HCT116 (cell line): ENCODE results near the gene ABCC1. TPM values are rescaled to one million over a fixed set of nuclear protein-coding genes. Genes with fewer than 3 reads are reported as not detected.

Source experiments
- ATAC-seq: fragments of 200-7000 bp; cut with Tn5 transposase; 2 replicates; pipeline ENCODE4 v1.9.1; 2020; ENCODE audit warnings: mild to moderate bottlenecking, moderate library complexity
- BruUV-seq: library from RNA; stranded (reverse); fragments of 400-500 nt; replicated peaks from 2 replicates; lab custom pipeline; 2021; lab: Mats Ljungman, UMichigan
- CTCF ChIA-PET: fragments of 300-600 bp; sonication (Branson Sonifier 250); formaldehyde crosslinking; loops from one replicate; lab custom pipeline; 2021; ENCODE audit warnings: antibody characterized with exemption; lab: Charles Lee
- POLR2A ChIA-PET: fragments of 300-600, 350-600 bp; sonication (Branson Sonifier 250); formaldehyde crosslinking; loops from one replicate; lab custom pipeline; 2021; ENCODE audit warnings: antibody characterized with exemption; lab: Charles Lee
- RAD21 ChIA-PET, 2 experiments: fragments of 300-600 bp; sonication (Branson Sonifier 250); formaldehyde crosslinking; loops; one replicate each; lab custom pipeline; 2023; ENCODE audit warnings: low total read pairs in 2 of 2; ENCODE audit not compliant: uncharacterized antibody in 2 of 2, unreplicated experiment in 2 of 2, low non-redundant PET in 1 of 2; lab: Charles Lee
- DNase-seq: peaks from one replicate; pipeline ENCODE4 v3.0.0-alpha.2; 2010; ENCODE audit warnings: low read depth, low spot score
- H2AFZ ChIP-seq: fragments of 200-600 bp; shearing (Covaris generic), sonication (generic); 2 replicates; pipeline ENCODE4 v1.6.1; 2017; ENCODE audit warnings: low read depth, mixed run types, mixed read lengths, antibody characterized with exemption, low read length; ENCODE audit not compliant: poor library complexity, severe bottlenecking
- H3K27ac ChIP-seq: 2 replicates; pipeline ENCODE4 v1.5.1; 2012; ENCODE audit warnings: low read depth, low read length
- H3K27me3 ChIP-seq: fragments of 200-600 bp; sonication (generic); 2 replicates; pipeline ENCODE4 v1.6.1; 2016; ENCODE audit warnings: mixed run types, low read length, mixed read lengths; ENCODE audit not compliant: insufficient read depth
- H3K36me3 ChIP-seq, 2 experiments: fragments of 200-500 bp in 1 of 2; fragments of 200-600 bp in 1 of 2; sonication (Bioruptor generic) in 1 of 2; sonication (generic) in 1 of 2; 2 replicates each; pipeline versions ENCODE4 v1.5.1 to v1.6.1; 2014 to 2016; ENCODE audit warnings: low read length in 2 of 2, inconsistent platforms in 1 of 2, mixed read lengths in 1 of 2, mixed run types in 1 of 2; ENCODE audit not compliant: insufficient read depth in 2 of 2, control insufficient read depth in 1 of 2
- H3K4me1 ChIP-seq, 2 experiments: fragments of 200-600 bp in 1 of 2; sonication (generic) in 1 of 2; 2 replicates each; pipeline versions ENCODE4 v1.5.1 to v1.6.1; 2012 to 2017; ENCODE audit warnings: low read length in 2 of 2, inconsistent platforms in 1 of 2, mild to moderate bottlenecking in 1 of 2, mixed read lengths in 1 of 2, mixed run types in 1 of 2, moderate library complexity in 1 of 2; ENCODE audit not compliant: insufficient read depth in 2 of 2, control insufficient read depth in 1 of 2
- H3K4me2 ChIP-seq: fragments of 200-600 bp; sonication (generic); 2 replicates; pipeline ENCODE4 v1.6.1; 2017; ENCODE audit warnings: mixed run types, low read length, mixed read lengths
- H3K4me3 ChIP-seq, 2 experiments: fragments of 200-600 bp in 1 of 2; sonication (generic) in 1 of 2; replicated peaks in 1 of 2; 2 replicates each; pipeline ENCODE4 v1.5.1; 2011 to 2016; ENCODE audit warnings: low read length in 2 of 2, control low read depth in 1 of 2, low read depth in 1 of 2, mild to moderate bottlenecking in 1 of 2, mixed read lengths in 1 of 2, mixed run types in 1 of 2
- H3K79me2 ChIP-seq: fragments of 200-600 bp; sonication (generic); 2 replicates; pipeline ENCODE4 v1.6.1; 2017; ENCODE audit warnings: mild to moderate bottlenecking, mixed run types, low read length, moderate library complexity, mixed read lengths; ENCODE audit not compliant: insufficient read depth
- H3K9ac ChIP-seq: fragments of 200-600 bp; sonication (generic); 2 replicates; pipeline ENCODE4 v1.6.1; 2016; ENCODE audit warnings: low read length, mixed read lengths
- H3K9me2 ChIP-seq: fragments of 200-600 bp; sonication (generic), shearing (Covaris generic); 2 replicates; pipeline ENCODE4 v1.6.1; 2017; ENCODE audit warnings: mixed run types, mild to moderate bottlenecking, moderate library complexity; ENCODE audit not compliant: insufficient read depth
- H3K9me3 ChIP-seq, 2 experiments: fragments of 200-500 bp in 1 of 2; fragments of 200-600 bp in 1 of 2; sonication (Bioruptor generic) in 1 of 2; sonication (generic) in 1 of 2; 2 replicates each; pipeline ENCODE4 v1.6.1; 2014 to 2017; ENCODE audit warnings: low read length in 2 of 2, mixed read lengths in 2 of 2, inconsistent platforms in 1 of 2, low read depth in 1 of 2, mild to moderate bottlenecking in 1 of 2, mixed run types in 1 of 2, moderate library complexity in 1 of 2; ENCODE audit not compliant: control insufficient read depth in 1 of 2, insufficient read depth in 1 of 2
- H4K20me1 ChIP-seq: fragments of 200-600 bp; sonication (generic), shearing (Covaris generic); 2 replicates; pipeline ENCODE4 v1.6.1; 2017; ENCODE audit warnings: mixed run types, mild to moderate bottlenecking, moderate library complexity; ENCODE audit not compliant: insufficient read depth
- CBX3 ChIP-seq: IDR thresholded peaks from 2 replicates; pipeline ENCODE4 v1.6.1; 2012; ENCODE audit warnings: low read depth
- EGR1 ChIP-seq: IDR thresholded peaks from 2 replicates; pipeline ENCODE4 v1.6.1; 2012; ENCODE audit warnings: low read depth
- ELF1 ChIP-seq: IDR thresholded peaks from 2 replicates; pipeline ENCODE4 v1.6.1; 2012; ENCODE audit warnings: low read depth, borderline replicate concordance
- EZH2 ChIP-seq: fragments of 200-600 bp; sonication (generic); IDR thresholded peaks from 2 replicates; pipeline ENCODE4 v1.6.1; 2017; ENCODE audit warnings: antibody characterized with exemption, mixed run types
- EZH2phosphoT487 ChIP-seq: fragments of 200-600 bp; IDR thresholded peaks from 2 replicates; pipeline ENCODE4 v1.6.1; 2018; ENCODE audit warnings: antibody characterized with exemption, borderline replicate concordance
- FOSL1 ChIP-seq: IDR thresholded peaks from 2 replicates; pipeline ENCODE4 v1.6.1; 2012; ENCODE audit warnings: low read depth
- JUND ChIP-seq: IDR thresholded peaks from 2 replicates; pipeline ENCODE4 v1.6.1; 2012
- POLR2A ChIP-seq: IDR thresholded peaks from 2 replicates; pipeline ENCODE4 v1.7.0; 2011; ENCODE audit warnings: borderline replicate concordance; ENCODE audit not compliant: insufficient read depth, insufficient read length; ENCODE audit errors: extremely low read depth
- POLR2AphosphoS5 ChIP-seq: IDR thresholded peaks from 2 replicates; pipeline ENCODE4 v1.6.1; 2011; ENCODE audit warnings: mild to moderate bottlenecking, low read depth, low read length, moderate library complexity
- SP1 ChIP-seq: IDR thresholded peaks from 2 replicates; pipeline ENCODE4 v1.6.1; 2012; ENCODE audit warnings: low read depth
- SRF ChIP-seq: IDR thresholded peaks from 2 replicates; pipeline ENCODE4 v1.6.1; 2012; ENCODE audit warnings: low read depth
- YY1 ChIP-seq: IDR thresholded peaks from 2 replicates; pipeline ENCODE4 v1.6.1; 2011; ENCODE audit warnings: low read length, low read depth, moderate library complexity, mild to moderate bottlenecking; ENCODE audit not compliant: insufficient replicate concordance; ENCODE audit errors: extremely low read depth
- ZFX ChIP-seq: fragments of 450-650 bp; IDR thresholded peaks from 2 replicates; pipeline ENCODE4 v1.6.1; 2017
- ZNF274 ChIP-seq: fragments of 200-500 bp; sonication (Bioruptor generic); IDR thresholded peaks from 2 replicates; pipeline ENCODE4 v1.6.1; 2014; ENCODE audit warnings: mild to moderate bottlenecking, low read depth, low read length, inconsistent platforms
- intact Hi-C: fragments of 100-400 bp; cut with micrococcal nuclease; formaldehyde crosslinking; loops from 2 replicates; pipeline ENCODE4 v1.10.0; 2022
- total RNA-seq: library from RNA; stranded (reverse); gene quantifications from one replicate; pipeline ENCODE4 v1.2.1, GENCODE V29; 2021; ENCODE audit not compliant: unreplicated experiment
- TF ChIP-seq, protein P1 (sequence below), 3 experiments: fragments of 200-600 bp in 1 of 3; sonication (generic) in 1 of 3; IDR thresholded peaks in 2 of 3; conservative IDR thresholded peaks in 1 of 3; 2 replicates each; pipeline ENCODE4 v1.5.1; 2012 to 2017; ENCODE audit warnings: low read depth in 2 of 3, low read length in 2 of 3, antibody characterized with exemption in 1 of 3, borderline replicate concordance in 1 of 3, control low read depth in 1 of 3, mild to moderate bottlenecking in 1 of 3, mixed read lengths in 1 of 3, mixed run types in 1 of 3, moderate library complexity in 1 of 3; ENCODE audit not compliant: insufficient read depth in 1 of 3
- TF ChIP-seq, protein P2 (sequence below): IDR thresholded peaks from 2 replicates; pipeline ENCODE4 v1.6.1; 2011; ENCODE audit warnings: mild to moderate bottlenecking, low read length, moderate library complexity; ENCODE audit not compliant: insufficient replicate concordance; ENCODE audit errors: extremely low read depth
- TF ChIP-seq, protein P3 (sequence below): IDR thresholded peaks from 2 replicates; pipeline ENCODE4 v1.6.1; 2012
- TF ChIP-seq, protein P4 (sequence below): IDR thresholded peaks from 2 replicates; pipeline ENCODE4 v1.6.1; 2012; ENCODE audit warnings: low read depth
- TF ChIP-seq, protein P5 (sequence below): IDR thresholded peaks from 2 replicates; pipeline ENCODE4 v1.6.1; 2012

The ABCC1 gene
- total RNA-seq, 1 experiment from 2014 or later, result 61.9 TPM

DNA sequence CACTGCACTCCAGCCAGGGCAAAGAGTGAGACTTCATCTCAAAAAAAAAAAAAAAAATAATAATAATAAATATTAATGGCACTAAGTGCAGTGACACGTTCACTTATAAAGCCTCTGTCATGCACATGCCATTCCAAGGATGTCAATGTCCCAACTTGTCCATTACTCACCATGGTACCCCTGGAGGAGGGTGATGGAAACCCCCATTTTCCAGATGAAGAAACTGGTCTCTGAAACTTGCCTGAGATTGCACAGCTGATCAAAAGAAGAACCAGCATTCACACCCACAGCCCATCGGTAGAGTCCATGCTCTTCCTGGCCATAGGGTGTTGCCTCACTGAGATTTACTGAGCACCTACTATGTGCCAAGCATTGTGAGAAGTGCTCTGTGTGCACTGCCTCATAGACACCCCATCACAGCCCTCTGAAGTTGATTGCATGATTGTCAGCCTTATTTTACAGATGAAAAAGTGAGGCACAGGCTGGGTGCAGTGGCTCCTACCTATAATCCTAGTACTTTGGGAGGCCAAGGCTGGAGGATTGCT is 123.7 kb downstream of the ABCC1 start:
- no peaks in the 10 kb centered on the region; the same call in 1 of the 2 replicates for H3K79me2 ChIP-seq
- TF ChIP-seq SRF (no peak), EGR1 (no peak), ZFX (no peak), JUND (no peak), POLR2AphosphoS5 (no peak), FOSL1 (no peak), CBX3 (no peak), EZH2 (no peak), POLR2A (no peak), ZNF274 (no peak), ELF1 (no peak), SP1 (no peak), YY1 (no peak), EZH2phosphoT487 (no peak)
- TF ChIP-seq, protein P1, sequence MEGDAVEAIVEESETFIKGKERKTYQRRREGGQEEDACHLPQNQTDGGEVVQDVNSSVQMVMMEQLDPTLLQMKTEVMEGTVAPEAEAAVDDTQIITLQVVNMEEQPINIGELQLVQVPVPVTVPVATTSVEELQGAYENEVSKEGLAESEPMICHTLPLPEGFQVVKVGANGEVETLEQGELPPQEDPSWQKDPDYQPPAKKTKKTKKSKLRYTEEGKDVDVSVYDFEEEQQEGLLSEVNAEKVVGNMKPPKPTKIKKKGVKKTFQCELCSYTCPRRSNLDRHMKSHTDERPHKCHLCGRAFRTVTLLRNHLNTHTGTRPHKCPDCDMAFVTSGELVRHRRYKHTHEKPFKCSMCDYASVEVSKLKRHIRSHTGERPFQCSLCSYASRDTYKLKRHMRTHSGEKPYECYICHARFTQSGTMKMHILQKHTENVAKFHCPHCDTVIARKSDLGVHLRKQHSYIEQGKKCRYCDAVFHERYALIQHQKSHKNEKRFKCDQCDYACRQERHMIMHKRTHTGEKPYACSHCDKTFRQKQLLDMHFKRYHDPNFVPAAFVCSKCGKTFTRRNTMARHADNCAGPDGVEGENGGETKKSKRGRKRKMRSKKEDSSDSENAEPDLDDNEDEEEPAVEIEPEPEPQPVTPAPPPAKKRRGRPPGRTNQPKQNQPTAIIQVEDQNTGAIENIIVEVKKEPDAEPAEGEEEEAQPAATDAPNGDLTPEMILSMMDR (IDR thresholded peaks at IDR 0.05 in 2 of 3, conservative IDR thresholded peaks at IDR 0.05 in 1 of 3; ENCODE audit: borderline replicate concordance in 1 of 3, insufficient read depth in 1 of 3, low read depth in 2 of 3, low read length in 2 of 3), result no peak
- TF ChIP-seq, protein P2, sequence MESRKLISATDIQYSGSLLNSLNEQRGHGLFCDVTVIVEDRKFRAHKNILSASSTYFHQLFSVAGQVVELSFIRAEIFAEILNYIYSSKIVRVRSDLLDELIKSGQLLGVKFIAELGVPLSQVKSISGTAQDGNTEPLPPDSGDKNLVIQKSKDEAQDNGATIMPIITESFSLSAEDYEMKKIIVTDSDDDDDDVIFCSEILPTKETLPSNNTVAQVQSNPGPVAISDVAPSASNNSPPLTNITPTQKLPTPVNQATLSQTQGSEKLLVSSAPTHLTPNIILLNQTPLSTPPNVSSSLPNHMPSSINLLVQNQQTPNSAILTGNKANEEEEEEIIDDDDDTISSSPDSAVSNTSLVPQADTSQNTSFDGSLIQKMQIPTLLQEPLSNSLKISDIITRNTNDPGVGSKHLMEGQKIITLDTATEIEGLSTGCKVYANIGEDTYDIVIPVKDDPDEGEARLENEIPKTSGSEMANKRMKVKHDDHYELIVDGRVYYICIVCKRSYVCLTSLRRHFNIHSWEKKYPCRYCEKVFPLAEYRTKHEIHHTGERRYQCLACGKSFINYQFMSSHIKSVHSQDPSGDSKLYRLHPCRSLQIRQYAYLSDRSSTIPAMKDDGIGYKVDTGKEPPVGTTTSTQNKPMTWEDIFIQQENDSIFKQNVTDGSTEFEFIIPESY, result no peak
- TF ChIP-seq, protein P3, sequence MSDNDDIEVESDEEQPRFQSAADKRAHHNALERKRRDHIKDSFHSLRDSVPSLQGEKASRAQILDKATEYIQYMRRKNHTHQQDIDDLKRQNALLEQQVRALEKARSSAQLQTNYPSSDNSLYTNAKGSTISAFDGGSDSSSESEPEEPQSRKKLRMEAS, result no peak
- TF ChIP-seq, protein P4, sequence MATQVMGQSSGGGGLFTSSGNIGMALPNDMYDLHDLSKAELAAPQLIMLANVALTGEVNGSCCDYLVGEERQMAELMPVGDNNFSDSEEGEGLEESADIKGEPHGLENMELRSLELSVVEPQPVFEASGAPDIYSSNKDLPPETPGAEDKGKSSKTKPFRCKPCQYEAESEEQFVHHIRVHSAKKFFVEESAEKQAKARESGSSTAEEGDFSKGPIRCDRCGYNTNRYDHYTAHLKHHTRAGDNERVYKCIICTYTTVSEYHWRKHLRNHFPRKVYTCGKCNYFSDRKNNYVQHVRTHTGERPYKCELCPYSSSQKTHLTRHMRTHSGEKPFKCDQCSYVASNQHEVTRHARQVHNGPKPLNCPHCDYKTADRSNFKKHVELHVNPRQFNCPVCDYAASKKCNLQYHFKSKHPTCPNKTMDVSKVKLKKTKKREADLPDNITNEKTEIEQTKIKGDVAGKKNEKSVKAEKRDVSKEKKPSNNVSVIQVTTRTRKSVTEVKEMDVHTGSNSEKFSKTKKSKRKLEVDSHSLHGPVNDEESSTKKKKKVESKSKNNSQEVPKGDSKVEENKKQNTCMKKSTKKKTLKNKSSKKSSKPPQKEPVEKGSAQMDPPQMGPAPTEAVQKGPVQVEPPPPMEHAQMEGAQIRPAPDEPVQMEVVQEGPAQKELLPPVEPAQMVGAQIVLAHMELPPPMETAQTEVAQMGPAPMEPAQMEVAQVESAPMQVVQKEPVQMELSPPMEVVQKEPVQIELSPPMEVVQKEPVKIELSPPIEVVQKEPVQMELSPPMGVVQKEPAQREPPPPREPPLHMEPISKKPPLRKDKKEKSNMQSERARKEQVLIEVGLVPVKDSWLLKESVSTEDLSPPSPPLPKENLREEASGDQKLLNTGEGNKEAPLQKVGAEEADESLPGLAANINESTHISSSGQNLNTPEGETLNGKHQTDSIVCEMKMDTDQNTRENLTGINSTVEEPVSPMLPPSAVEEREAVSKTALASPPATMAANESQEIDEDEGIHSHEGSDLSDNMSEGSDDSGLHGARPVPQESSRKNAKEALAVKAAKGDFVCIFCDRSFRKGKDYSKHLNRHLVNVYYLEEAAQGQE, result no peak
- TF ChIP-seq, protein P5, sequence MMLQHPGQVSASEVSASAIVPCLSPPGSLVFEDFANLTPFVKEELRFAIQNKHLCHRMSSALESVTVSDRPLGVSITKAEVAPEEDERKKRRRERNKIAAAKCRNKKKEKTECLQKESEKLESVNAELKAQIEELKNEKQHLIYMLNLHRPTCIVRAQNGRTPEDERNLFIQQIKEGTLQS, result no peak
- TF ChIP-seq, all 23 proteins: peak for 0
- Histone ChIP-seq H3K9ac (no peak overlapping the region), H3K27ac (no peak overlapping the region), H3K27me3 (no peaks in the 10 kb centered on the region), H3K9me3 (no peaks in the 10 kb centered on the region), H3K4me1 (peaks cover 5 to 24% of the 10 kb centered on the region in 2 experiments), H3K4me2 (no peak overlapping the region), H3K36me3 (peaks cover 32 to 34% of the 10 kb centered on the region in 2 experiments), H2AFZ (no peak overlapping the region), H4K20me1 (0 out of 2 replicates have a peak, but pooled peaks cover 3% of the 10 kb centered on the region), H3K4me3 (no peak overlapping the region), H3K9me2 (no peaks in the 10 kb centered on the region)
- DNase-seq, result no peak
- no TSS peak for BruUV-seq
- no peak for ATAC-seq
- ChIA-PET CTCF (no interaction called here), RAD21 (no interaction called here), POLR2A (no interaction called here)
- intact Hi-C loops, result no loop called here
